Tibial nerve (tissue), 4 donors: ENCODE measurements around the gene HES4. TPM values are rescaled to one million over a fixed set of nuclear protein-coding genes. Genes with fewer than 3 reads are reported as not detected.
A peak's percentile ranks its signal among the peaks of the same experiment; 100 is the strongest.
"Not testable (repeated sequence)": the region's sequence is repeated elsewhere in the genome, so short reads cannot be mapped to it uniquely, and the experiment has no call there.

Experiments used
- DNase-seq, 2 donors: peaks; one replicate each; pipeline ENCODE4 v3.0.0-alpha.2; 2019; ENCODE audit warnings: low spot score in 2 of 2
- H3K27ac ChIP-seq, 4 donors: fragments of 200-600 bp; sonication (generic) in 3 of 4; one replicate each; pipeline ENCODE4 v1.5.1; 2017 to 2019; ENCODE audit warnings: mild to moderate bottlenecking in 1 of 4
- H3K27me3 ChIP-seq, 2 donors: fragments of 200-600 bp; sonication (generic) in 1 of 2; one replicate each; pipeline versions ENCODE4 v1.5.1 to v1.6.0; 2017 to 2019
- H3K36me3 ChIP-seq, 3 donors: fragments of 200-600 bp; sonication (generic); one replicate each; pipeline ENCODE4 v1.5.1; 2018 to 2019
- H3K4me1 ChIP-seq, 4 donors: fragments of 200-600 bp; sonication (generic) in 3 of 4; one replicate each; pipeline ENCODE4 v1.5.1; 2017 to 2019
- H3K4me3 ChIP-seq, 4 donors: fragments of 200-600 bp; sonication (generic) in 3 of 4; one replicate each; pipeline ENCODE4 v1.5.1; 2017 to 2019; ENCODE audit warnings: mild to moderate bottlenecking in 1 of 4, moderate library complexity in 1 of 4
- H3K9me3 ChIP-seq, 4 donors: fragments of 200-600 bp; sonication (generic) in 3 of 4; one replicate each; pipeline ENCODE4 v1.5.1; 2017 to 2019
- CTCF ChIP-seq, 5 experiments: fragments of 200-600 bp in 3 of 5; fragments of 450-650 bp in 2 of 5; sonication (generic) in 3 of 5; IDR thresholded peaks; one replicate each; pipeline ENCODE4 v1.5.1; 2016 to 2019; ENCODE audit warnings: antibody characterized with exemption in 5 of 5, mild to moderate bottlenecking in 3 of 5, moderate library complexity in 2 of 5
- EP300 ChIP-seq, 2 donors: sonication (generic); formaldehyde crosslinking; IDR thresholded peaks; one replicate each; pipeline ENCODE4 v1.6.1; 2017; ENCODE audit warnings: antibody characterized with exemption in 2 of 2, mild to moderate bottlenecking in 1 of 2
- POLR2A ChIP-seq, 2 donors: fragments of 450-650 bp; IDR thresholded peaks; one replicate each; pipeline ENCODE4 v1.6.1; 2017; ENCODE audit warnings: antibody characterized with exemption in 2 of 2, mild to moderate bottlenecking in 2 of 2, moderate library complexity in 2 of 2
- WGBS, 2 donors: methylation state at CpG; one replicate each; pipeline ENCODE4 v1.1.5; 2018; 5-methylcytosine and 5-hydroxymethylcytosine counted together
- total RNA-seq, 4 donors: library from RNA; depleted of rRNA; stranded (reverse); fragments of >200 nt; gene quantifications; one replicate each; pipeline ENCODE4 v1.1.0, GENCODE V29; 2016

The HES4 gene
- total RNA-seq, 4 donors from 2014 or later = 26.9 to 70.8 (median 58.7) TPM

GRCh38 chr1:1014799-1015681 lies 15.1 kb upstream of the HES4 start:
- Histone ChIP-seq H3K36me3 (no peaks in the 10 kb centered on the region), H3K27me3 (no peaks in the 10 kb centered on the region), H3K27ac (peak overlapping the region; percentile 71 to 93 (median 85)), H3K9me3 (no peaks in the 10 kb centered on the region), H3K4me1 (peaks cover 0 to 36% (median 12%) of the 10 kb centered on the region in 4 donors), H3K4me3 (peak overlapping the region in 1 of 4 donors; percentile 72)
- WGBS, 2 donors = 69% methylated on average over 19 to 20 of the region's 20 CpGs
- DNase-seq = no peak
- TF ChIP-seq CTCF (IDR thresholded peaks at IDR 0.05) = peak in 2 of 5 experiments; percentile 21 to 24
- no peak for TF ChIP-seq EP300 (IDR thresholded peaks at IDR 0.05)
- no peak for TF ChIP-seq POLR2A (IDR thresholded peaks at IDR 0.05)

GRCh38 chr1:1013922-1014648 lies 14.2 kb upstream of the HES4 start:
- WGBS, 2 donors = 25 to 43% methylated on average over 20 to 33 of the region's 41 CpGs
- H3K36me3 ChIP-seq = no peaks in the 10 kb centered on the region
- no peaks in the 10 kb centered on the region for H3K9me3 ChIP-seq
- H3K27me3 ChIP-seq = no peaks in the 10 kb centered on the region
- no peak for DNase-seq
- peaks cover 0 to 35% (median 12%) of the 10 kb centered on the region in 4 donors for H3K4me1 ChIP-seq
- peak overlapping the region; percentile 71 to 93 (median 85) for H3K27ac ChIP-seq
- no peak for TF ChIP-seq EP300 (IDR thresholded peaks at IDR 0.05)
- no peak for TF ChIP-seq CTCF (IDR thresholded peaks at IDR 0.05)
- TF ChIP-seq POLR2A (IDR thresholded peaks at IDR 0.05) = no peak
- peak overlapping the region; percentile 43 to 72 (median 54) for H3K4me3 ChIP-seq

- H3K9me3 ChIP-seq = no peaks in the 10 kb centered on the region
- peaks cover 0 to 28% (median 12%) of the 10 kb centered on the region in 4 donors for H3K4me1 ChIP-seq
- no peaks in the 10 kb centered on the region for H3K27me3 ChIP-seq
- peak within 1 kb of the TSS; percentile 43 to 72 (median 54) for H3K4me3 ChIP-seq
- peak within 1 kb of the TSS; percentile 71 to 93 (median 85) for H3K27ac ChIP-seq
- whole genome bisulfite sequencing, 2 donors = 4 to 5% methylated on average over 25 to 27 of the region's 30 CpGs
- TF ChIP-seq CTCF (IDR thresholded peaks at IDR 0.05) (peak in 2 of 5 experiments; percentile 21 to 26), EP300 (IDR thresholded peaks at IDR 0.05) (peak; percentile 64 to 87), POLR2A (IDR thresholded peaks at IDR 0.05) (peak; percentile 41 to 88)
- H3K36me3 ChIP-seq = no peaks in the 10 kb centered on the region
- peak; percentile 85 to 89 for DNase-seq
Measured at GRCh38 chr1:1013105-1013921, 13.4 kb upstream of the HES4 start, which contains the start of gene ISG15. Gene ISG15, plus strand, starts transcription at chr1:1013497. Its CDS starts 77 bp downstream, at chr1:1013574.

GRCh38 chr1:1012736-1013104 lies 12.8 kb upstream of the HES4 start:
- peaks cover 0 to 28% (median 12%) of the 10 kb centered on the region in 4 donors for H3K4me1 ChIP-seq
- not testable (repeated sequence) for H3K27me3 ChIP-seq, H3K9me3 ChIP-seq, H3K36me3 ChIP-seq, DNase-seq
- H3K27ac ChIP-seq = peak overlapping the region; percentile 71 to 93 (median 85)
- WGBS, 2 donors = 56 to 61% methylated on average over 13 of the region's 13 CpGs
- peak overlapping the region; percentile 43 to 72 (median 54) for H3K4me3 ChIP-seq

- H3K4me1 ChIP-seq = peaks cover 0 to 28% (median 12%) of the 10 kb centered on the region in 4 donors
- TF ChIP-seq POLR2A (IDR thresholded peaks at IDR 0.05) (no peak), CTCF (IDR thresholded peaks at IDR 0.05) (no peak), EP300 (IDR thresholded peaks at IDR 0.05) (no peak)
- DNase-seq = no peak
- no peaks in the 10 kb centered on the region for H3K36me3 ChIP-seq
- H3K27ac ChIP-seq = no peak overlapping the region
- 80 to 81% methylated on average over 14 of the region's 14 CpGs for WGBS, 2 donors
- peaks cover 0 to 7% of the 10 kb centered on the region in 2 donors for H3K27me3 ChIP-seq
- H3K9me3 ChIP-seq = no peaks in the 10 kb centered on the region
- no peak overlapping the region for H3K4me3 ChIP-seq
Measured at GRCh38 chr1:1011396-1011949, 11.6 kb upstream of the HES4 start.

- not testable (repeated sequence) for H3K4me3 ChIP-seq, H3K9me3 ChIP-seq, DNase-seq, H3K36me3 ChIP-seq, H3K27ac ChIP-seq
- H3K27me3 ChIP-seq = peaks cover 2 to 21% of the 10 kb centered on the region in 2 donors
- WGBS, 2 donors = 87% methylated on average over 8 of the region's 8 CpGs
- peaks cover 0 to 35% (median 14%) of the 10 kb centered on the region in 4 donors for H3K4me1 ChIP-seq
Measured at GRCh38 chr1:1010131-1010530, 10.2 kb upstream of the HES4 start.
